GM18868 (cell line): ENCODE measurements around the gene CRISPLD2.
"Not testable (repeated sequence)": the region's sequence is repeated elsewhere in the genome, so short reads cannot be mapped to it uniquely, and the experiment has no call there.

Source experiments
- ATAC-seq: cut with Tn5 transposase; IDR thresholded peaks from one replicate; pipeline ENCODE4 v1.9.1; 2021; ENCODE audit warnings: mild to moderate bottlenecking, moderate library complexity; ENCODE audit not compliant: unreplicated experiment

The CRISPLD2 gene

DNA sequence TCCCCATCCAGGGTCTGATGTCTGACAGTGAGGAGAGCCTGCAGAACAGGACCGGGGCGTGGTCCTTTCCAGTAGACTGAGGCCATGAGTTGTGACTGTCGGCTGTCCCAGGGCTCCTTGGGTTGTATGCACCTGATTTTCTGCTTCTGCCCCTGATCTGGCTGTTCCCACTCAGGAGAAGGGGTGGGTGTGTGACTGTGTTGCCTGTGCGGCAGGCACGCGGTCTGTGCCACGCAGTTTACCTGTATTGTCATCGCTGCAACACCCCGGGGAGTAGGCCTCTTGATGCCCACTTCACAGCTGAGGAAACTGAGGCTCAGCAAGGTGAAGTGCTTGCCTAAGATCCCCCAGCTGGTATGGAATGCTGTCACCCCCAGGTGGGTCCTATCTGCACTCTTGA lies 1.4 kb downstream of the CRISPLD2 start:
- no peak for ATAC-seq

DNA sequence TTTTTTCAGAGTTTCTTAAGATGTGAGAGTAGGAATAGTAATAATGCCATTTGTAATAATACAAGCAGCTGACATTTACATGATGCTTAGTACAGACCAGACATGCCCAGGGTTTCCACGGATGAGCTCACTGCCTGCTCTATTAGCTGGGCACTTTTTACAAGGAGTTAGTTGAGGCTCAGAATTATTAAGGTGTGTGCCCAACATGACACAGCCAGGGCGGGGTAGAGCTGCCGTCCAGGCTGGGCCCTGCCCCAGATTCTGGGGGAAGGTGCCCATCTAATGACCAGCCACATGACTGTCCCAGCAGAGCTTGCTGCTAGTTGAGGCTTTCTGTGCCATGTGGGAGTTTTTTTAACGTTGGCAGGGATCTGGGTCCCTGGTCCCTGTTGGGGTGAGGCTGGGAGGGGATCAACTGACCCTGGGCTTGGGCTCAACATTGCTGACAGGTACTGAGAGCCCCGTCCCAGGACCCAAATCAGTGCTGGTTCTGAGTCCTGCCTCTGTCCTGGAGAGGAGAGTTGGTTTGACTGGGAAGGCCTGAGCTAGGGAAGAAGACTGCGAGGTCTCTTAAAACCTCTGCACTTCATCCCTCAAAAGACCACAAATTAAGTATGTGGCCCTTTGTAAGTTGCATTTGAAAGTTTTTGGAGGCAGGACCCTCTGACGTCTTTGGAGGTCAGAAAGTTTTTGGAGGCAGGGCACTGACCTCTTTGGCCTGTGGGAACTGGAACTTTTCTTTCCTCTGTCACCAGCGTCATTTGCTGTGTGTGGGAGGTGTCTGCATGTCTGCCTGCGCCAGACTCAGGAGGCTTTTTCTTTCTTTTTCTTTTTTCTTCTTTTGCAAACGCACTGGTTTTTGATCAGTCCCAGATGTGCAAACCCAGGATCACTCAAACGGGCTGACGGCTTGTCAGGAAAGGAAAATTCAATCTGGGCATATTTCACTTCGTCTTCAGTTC lies 2.2 kb downstream of the CRISPLD2 start:
- ATAC-seq: no peak

DNA sequence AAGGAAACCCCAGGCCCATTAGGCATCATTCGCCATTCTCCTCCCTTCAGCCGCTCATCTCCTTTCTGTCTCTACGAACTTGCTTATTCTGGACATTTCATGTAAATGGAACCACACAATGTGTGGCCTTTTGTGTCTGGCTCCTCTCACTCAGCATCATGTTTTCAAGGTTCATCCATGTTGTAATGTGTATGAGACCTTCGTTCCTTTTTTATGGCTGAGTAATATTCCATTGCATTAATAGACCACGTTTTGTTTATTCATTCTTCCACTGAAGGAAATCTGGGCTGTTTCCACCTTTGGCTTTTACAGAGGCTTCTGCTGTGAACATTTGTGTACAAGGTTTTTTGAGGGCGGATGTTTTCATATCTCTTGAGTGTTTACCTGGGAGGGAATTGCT lies 3.2 kb downstream of the CRISPLD2 start:
- no peak for ATAC-seq

DNA sequence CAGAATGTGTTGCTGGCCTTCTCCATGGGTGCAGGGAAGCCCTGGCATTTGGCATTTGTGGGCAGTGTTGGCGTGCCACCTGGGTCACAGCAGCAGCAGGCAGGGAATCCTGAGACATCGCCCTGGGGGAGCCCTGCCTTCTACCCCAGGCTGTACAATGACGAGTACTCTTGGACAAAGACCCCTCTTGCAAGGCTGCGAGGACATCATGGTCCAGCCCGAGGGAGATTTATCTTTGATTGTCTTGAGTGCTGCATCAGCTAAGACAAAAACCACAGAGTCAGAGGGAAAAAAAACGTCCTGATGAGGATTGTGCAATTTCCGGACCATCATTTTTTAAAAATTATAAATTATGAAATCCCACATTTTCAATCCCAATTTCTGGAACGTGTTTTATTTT lies 3.7 kb downstream of the CRISPLD2 start:
- no peak for ATAC-seq

DNA sequence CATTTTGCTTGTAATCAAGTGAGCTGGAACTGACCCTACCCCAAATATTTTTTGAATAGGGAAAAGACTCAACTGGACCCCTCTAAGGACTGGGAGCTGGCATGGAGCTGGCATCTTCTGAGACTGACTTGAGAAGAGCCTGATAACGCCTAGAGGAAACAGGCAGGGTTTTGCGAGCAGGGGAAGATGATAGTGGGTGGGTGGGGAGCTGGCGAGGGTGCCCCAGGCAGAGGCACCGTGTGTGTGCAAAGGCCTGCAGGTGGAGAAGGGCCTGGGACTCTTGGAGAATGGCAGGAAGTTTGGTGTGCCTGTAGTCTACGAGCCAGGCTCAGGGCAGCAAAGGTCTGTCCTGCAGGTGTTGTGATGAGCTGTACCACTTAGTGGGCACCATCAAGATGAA lies 4.1 kb downstream of the CRISPLD2 start:
- no peak for ATAC-seq

DNA sequence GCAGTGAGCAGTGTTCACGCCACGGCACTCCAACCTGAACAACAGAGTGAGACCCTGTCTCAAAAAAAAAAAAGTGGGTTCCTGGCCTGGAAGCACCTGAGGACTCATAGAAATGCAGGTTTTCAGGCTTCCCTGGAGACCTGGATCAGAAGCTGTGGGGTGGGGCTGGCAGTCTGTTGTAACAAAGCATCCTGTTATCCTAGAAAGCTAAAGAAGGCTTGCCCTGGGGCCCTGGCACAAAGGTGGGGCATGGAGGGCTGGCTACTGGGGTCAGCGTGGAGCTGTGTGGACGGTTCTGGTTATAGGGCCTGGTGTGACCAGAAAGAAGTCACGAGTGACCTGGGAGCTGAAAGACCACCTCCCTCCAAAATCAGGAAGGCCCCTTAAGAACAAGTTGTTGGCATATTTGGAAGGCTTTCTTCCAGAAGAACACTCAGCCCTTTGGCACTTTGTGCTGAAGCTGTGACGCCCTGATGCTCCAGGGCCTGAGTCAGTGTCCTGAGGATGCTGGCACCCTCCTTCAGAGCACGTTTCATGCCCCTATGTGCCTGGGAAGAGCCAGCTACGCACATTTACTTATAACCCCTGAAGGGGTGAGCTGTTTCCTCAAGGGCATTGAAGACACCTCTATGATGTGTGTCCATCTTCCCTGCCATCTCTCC lies 6.2 kb downstream of the CRISPLD2 start:
- no peak for ATAC-seq

DNA sequence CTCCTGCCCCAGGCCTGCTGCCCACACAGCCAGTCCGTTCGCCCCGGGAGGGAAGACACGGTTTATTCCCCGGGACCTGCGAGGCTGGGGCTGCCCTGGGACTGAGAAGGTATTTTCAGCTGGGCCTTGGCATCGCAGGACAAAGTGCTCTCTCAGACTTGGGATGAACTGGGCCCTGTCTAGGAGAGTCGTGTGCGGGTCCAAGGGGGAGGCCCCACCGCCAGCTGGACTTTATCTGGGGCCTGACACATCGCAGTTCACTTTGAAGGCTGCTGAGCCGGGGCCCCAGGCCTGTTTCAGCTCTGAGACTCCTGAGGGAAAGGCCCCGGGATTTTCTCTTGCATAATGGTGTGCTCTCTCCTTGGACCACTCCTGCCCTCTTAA lies 6.8 kb downstream of the CRISPLD2 start:
- ATAC-seq: no peak

DNA sequence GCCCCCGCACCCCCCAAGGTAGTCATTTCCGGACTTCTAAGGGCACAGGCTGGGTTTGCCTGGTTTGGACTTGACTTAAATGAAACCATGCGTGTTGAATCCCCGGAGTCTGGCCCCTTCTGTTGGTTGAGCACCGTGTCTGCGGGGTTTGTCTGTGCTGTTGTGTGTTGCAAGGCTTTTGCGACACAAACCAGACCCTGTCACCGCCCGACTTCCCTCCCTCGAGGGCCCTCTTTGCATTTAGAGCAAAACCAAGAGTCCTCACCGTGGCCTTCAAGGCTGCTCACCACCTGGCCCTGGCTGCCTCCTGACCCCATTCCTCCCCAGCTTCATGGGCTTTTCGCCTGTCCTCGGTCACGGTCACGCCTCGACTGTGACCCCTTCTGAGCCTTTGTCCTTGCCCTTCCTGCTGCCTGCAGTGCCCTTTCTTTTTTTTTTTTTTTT lies 7.4 kb downstream of the CRISPLD2 start:
- no peak for ATAC-seq

DNA sequence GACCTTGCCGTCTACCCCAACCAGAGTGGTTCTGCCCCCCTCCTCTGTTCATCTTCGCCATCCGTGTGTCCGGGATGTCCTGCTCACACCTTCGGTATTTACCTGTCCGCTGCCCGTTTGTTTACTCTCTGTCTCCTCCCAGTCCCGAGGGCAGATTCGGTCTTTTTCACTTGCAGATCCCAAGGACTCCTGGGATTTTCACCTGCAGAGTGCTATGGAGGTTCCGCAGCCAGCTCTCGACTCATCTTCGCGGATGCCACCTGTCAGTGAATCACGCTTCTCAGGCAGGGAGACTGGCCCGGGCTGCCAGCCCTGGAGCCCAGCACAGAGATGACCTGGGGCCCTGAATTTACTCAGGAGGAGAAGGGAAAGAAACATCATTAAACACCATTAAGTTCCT lies 8.1 kb downstream of the CRISPLD2 start:
- ATAC-seq: no peak

DNA sequence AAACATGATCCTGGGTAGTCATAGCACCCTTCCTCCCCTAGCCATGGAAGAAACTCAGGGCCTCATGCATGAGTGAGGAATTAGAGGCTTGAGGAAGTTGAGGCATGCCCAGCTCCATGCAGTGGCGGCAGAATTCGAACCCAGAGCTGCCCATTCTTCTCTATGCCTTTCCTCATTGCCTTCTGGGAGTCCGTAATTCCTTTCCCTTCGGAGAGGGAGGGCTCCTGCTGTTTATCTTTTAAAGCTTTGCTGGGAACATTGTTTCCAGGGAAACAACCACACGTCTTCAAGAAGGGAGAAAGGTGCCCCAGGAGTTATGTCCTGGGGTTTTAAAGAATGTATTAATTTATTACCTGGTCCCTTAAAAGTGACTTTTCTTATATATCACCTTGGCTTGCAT lies 8.5 kb downstream of the CRISPLD2 start:
- no peak for ATAC-seq

DNA sequence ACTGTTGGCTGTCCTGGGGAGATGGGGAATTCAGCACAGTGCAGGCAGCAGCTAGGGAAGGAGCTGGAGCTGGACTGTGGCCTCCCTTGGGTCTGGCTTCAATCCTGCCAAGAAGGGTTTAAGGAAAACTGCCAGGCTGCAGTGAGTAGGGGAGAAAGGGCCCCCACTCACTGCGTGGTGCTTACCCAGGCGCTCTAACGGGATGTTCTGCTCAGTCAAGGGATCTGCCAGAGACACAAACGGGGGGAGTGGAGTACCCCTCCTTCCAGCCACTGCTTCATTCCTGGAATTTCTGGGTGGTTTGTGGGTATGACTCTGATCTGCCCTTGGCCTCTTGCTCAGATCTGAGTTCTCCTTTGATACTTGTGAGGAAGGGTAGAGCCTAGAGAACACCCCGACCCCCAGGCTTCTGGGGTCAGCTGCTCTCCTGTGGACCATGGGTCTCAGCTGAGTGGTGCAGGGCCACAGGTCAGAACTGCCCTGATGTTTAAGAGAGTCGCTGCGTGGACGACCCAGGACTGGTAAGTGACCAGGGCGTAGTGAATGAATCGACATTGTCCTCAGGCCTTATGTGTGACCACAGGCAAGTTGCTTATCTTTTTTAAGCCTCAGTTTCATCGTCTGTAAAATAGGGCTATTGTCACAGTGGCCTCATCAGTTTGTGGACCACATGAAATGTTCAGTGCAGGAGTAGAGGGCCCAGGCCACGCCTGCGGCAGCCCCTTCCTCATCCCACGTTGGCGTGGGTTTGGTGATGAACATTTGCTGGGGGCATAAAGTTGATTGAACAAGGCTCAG lies 9.6 kb downstream of the CRISPLD2 start:
- ATAC-seq: no peak

DNA sequence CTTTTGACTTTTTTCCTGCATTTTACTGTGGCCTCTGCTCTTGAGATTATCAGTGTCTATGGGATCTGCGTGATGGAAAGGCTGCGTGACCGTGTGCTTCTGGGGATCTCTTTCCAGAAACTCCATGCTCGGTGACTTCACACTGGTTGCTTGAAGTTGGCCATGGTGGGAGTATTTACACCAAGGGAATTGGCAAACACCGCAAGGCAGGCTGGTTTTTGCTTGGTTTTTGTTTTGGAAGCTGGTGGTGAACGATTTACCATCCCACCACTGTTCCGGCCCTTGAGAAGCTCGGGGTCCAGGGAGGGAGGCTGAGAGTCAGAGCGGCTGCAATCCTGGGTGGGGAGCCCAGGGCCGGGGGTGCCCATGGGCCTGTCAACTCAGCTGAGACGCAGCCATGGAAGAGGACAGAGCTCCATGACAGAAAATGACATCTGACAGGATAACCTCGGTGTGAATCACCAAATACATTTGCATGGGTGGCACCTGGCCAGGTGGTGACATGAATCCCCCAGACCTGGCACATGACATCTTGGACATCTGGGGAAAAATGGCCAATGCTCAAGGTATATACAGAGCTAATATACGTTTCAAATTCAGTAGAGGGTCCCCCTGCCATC lies 11.1 kb downstream of the CRISPLD2 start:
- no peak for ATAC-seq

DNA sequence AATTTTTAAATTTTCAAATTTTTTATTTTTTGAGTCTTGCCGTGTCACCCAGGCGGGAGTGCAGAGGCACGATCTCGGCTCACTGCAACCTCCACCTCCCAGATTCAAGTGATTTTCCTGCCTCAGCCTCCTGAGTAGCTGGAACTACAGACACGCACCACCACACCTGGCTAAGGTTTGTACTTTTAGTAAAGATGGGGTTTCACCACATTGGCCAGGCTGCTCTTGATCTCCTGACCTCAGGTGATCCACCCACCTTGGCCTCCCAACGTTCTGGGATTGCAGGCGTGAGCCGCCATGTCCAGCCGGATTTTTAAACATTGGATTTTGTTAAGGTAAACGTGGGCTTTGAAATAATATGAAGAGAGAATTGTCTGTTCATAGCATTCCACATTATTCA lies 11.9 kb downstream of the CRISPLD2 start:
- not testable (repeated sequence) for ATAC-seq

DNA sequence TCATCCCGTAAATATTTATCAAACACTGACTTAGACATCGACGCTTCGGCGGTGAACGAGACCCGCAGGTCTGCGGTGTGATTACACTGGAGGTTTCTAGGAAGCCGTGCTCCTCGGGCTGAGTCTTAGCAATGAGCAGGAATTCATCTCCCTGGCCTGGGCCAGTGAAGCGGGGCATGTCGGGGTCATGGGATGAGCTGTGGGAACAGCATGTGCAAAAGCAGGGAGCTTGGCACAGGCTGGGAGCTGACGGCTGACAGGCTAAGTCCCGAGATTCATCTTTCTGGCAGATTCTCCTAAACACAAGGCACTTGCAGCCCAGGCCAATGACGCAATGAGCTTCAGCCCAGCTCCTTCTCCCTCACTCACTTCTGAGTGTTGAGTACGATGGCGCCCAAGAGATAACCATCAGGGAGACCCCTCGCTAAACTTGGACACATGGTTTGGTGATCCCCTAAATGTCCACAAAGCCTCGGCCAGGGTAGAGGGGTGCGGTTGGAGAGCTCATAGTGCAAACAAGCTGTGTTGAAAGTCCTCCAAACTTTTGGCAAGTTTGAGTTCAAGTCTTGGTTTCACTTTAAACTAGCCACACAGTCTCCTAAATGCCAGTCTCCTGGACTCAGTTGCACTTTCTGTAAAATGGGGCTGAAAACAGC lies 12.8 kb downstream of the CRISPLD2 start:
- ATAC-seq: no peak

DNA sequence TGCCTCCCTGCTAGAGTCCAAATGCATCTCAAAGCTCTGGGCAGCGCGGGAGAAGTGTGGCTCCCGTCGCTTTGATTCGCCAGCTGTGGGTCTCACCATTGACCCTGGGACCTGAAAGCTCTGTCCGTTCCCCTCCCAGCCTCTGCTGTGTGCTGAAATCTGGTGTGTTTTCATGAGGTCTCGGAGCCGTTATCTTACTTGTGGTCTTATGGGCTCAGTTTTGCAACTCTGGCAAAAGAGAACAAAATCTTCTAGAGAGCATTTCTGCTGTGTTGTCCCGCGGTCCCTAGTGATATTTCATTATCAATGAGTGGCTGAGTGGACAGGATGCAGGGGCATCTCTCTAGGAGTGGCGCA lies 13.3 kb downstream of the CRISPLD2 start:
- no peak for ATAC-seq

DNA sequence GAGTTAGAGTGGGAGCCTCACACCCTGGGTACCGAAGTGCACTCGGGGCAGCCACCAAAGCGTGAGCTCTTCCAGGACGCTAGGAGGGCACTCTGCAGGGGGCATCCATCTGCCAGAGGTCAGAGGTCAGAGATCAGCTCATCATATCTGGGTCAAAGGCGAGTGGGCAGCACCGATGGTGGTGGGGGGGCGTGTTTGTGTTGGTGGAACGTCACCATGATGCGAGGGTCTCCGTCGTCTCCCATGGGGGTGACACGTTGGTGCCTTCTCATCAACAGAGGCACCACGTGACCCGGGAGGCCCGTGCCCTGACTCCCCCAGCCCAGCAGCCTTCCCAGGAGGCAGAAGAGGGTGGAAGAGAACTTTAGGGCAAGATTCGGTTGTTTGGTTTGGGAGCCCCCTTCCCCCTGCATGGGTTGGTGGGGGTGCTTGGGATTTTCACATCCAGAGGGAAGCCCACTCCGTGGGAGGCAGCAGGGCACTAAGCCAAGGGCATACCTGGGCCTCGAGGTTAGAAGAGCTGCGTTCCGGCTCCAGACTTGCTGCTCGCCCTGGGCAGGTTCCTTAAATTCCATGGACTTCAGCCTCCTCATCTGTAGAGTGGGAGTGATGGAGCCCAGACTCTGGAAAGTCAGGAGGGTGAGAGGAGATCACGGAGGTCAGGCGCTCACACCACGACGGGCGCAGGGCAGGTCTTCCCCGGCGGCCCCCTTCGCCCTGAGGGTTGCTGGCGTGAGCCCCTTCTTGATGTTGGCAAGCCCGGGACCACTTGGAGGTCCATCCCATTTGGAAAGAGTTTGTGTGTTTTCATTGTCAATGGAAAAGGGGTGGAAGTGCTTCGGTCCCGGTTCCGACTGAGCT lies 14.0 kb downstream of the CRISPLD2 start:
- no peak for ATAC-seq

DNA sequence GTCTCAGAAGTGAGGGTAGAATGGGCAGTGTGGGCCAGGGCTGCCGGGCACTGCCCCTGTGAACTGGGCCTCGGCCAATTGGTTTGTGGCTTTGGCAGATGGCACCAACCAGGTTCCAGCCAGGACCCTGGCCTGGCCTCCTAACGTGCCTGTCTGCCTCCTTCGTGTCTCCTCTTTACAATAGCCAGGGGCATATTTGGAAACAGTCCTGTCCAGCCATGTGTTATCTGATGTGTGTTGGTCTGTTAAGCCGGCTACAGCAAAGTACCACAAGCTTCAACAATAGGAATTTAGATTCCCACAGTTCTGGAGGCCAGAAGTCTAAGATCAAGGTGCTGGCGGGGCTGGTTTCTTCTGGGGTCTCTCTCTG lies 14.6 kb downstream of the CRISPLD2 start:
- no peak for ATAC-seq

DNA sequence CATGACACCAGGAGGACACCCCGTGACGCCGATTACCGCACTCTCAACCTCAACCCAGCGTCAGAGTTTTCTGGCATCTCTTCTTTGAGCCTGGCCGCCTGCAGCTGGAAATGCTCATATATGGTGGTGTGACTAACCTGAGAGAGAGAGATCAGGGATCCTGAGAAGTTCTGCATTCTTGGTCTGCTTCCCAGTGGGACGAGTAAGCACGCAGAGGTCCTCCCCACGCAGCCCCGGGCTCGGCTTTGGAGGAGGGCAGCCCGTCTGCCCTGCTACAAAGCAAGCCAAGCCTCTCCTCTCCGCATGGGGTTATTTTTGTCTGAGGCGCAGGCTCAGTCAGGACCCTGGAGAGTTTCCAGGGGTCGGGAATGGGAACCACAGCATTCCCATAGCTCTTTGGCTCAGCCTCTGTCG lies 16.5 kb downstream of the CRISPLD2 start:
- ATAC-seq: no peak

DNA sequence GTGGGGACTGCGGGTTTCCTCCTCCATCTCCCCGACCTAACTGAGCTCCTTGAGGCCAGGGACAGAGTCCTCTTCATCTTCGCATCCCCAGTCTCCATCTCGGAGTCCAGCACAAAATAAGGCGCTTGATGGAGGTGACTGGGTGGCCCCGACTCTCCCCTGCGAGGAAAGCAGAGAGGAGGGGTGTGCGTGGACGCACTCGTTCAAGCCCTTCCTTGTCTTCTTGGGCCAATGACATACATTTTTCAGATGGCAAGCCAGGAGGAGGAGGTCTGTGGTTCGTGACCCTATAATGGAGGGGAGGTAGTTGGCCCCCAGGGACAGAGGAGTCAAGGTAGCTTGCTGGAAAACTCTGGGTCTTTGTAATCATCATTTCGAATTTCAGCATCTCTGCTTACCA lies 17.2 kb downstream of the CRISPLD2 start:
- no peak for ATAC-seq
